Measurements from ENCODE around the gene EXPH5. TPM values are rescaled to one million over a fixed set of nuclear protein-coding genes. Genes with fewer than 3 reads are reported as not detected.

The EXPH5 gene
- total and polyA plus RNA-seq, 9 of the 15 experiments (the other 6 are each of a cell fraction or from before 2014, with no cell fraction given) = 1.3 to 8.5 (median 4.8) TPM

DNA sequence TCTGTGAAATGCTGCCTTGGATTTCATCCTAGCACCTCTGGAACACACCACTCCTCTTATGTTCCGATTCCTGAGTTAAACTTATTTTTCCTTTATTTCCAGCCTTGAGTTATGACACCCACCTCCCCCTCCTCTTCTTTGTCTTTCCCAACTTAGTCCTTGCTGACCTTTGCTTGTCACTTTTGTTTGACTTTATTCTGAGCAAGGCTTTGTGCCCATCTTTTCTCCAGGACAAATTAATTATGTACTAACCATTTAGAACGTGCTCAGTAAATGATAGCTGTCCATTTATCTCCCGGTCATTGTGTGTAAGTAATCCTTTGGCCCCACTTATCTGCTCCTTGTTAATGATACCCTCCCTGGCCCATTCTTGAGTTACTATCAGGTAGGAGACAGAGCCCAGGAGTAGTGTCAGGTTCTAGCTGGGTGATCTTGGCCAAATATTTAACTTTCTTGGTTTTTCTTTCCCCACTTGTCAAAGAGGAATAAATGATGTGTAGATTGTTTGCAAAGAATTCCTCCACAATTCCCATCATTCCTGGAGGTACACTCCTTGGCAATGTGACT is 44.2 kb downstream of the EXPH5 start:
- H3K9ac ChIP-seq (ENCODE audit: insufficient read depth in 1 of 2, low read depth in 2 of 2, low read length in 2 of 2) = no peak overlapping the region
- ATAC-seq = no peak
- 28% methylated on average over 3 of the region's 3 CpGs for WGBS (ENCODE audit: insufficient coverage, low coverage, missing lambda C conversion rate)
- H3K27ac ChIP-seq (ENCODE audit: extremely low read depth, low read depth, low read length) = no peak overlapping the region
- H3K27me3 ChIP-seq (ENCODE audit: control insufficient read depth in 2 of 2, insufficient read depth in 2 of 2, low read length in 2 of 2) = no peaks in the 10 kb centered on the region
- no peaks in the 10 kb centered on the region for H4K20me1 ChIP-seq (replicated peaks; ENCODE audit: control insufficient read depth, insufficient read depth, low read length)
- POLR2A ChIA-PET = interaction anchor here (0.7 to 2.2 kb wide), 2 partner anchors 12 to 22 kb away, joined by 3 to 6 read pairs; no protein-coding TSS in a partner anchor
- in situ Hi-C loops (cut with MboI) (no loop called here), intact Hi-C loops (cut with micrococcal nuclease) (no loop called here)
- no peak overlapping the region for H3K4me2 ChIP-seq (ENCODE audit: insufficient read depth, low read length)
- no peaks in the 10 kb centered on the region; the same call in 2 of the 3 replicates for H3K36me3 ChIP-seq (ENCODE audit: control insufficient read depth, insufficient read depth, low read length)
- peak in 1 of 4 experiments; percentile 29 for DNase-seq (ENCODE audit: extremely low read depth in 1 of 4, low spot score in 3 of 4)
- peaks cover 4% of the 10 kb centered on the region; the same call in 1 of the 3 replicates for H3K79me2 ChIP-seq (ENCODE audit: control insufficient read depth, insufficient read depth, low read length)
- no peaks in the 10 kb centered on the region for H3K9me3 ChIP-seq (replicated peaks; ENCODE audit: control insufficient read depth, insufficient read depth, low read depth, low read length)
- H3K4me1 ChIP-seq (replicated peaks in 1 of 2; ENCODE audit: control insufficient read depth in 2 of 2, insufficient read depth in 2 of 2, low read length in 2 of 2) = peaks cover 11 to 35% of the 10 kb centered on the region in 2 experiments; a peak in 4 of 5 replicates
- CTCF ChIA-PET (ENCODE audit: low intra/inter-chr PET ratio) = no interaction called here
- no peak overlapping the region for H3K4me3 ChIP-seq
- TF ChIP-seq MGA (IDR thresholded peaks at IDR 0.05) (no peak), CBFA2T3 (IDR thresholded peaks at IDR 0.05) (peak; percentile 47), ZNF75A (CRISPR knock-in tag; IDR thresholded peaks at IDR 0.05) (no peak)
- TSS peak; percentile 36 for BruUV-seq (replicated peaks)
- no peak for FAIRE-seq
- H2AFZ ChIP-seq (ENCODE audit: low read depth, low read length) = no peak overlapping the region
- no peaks in the 10 kb centered on the region for H3K9me1 ChIP-seq (ENCODE audit: control insufficient read depth, insufficient read depth, low read length)
